Measurements from ENCODE around the gene UBE2G2. TPM values are rescaled to one million over a fixed set of nuclear protein-coding genes. Genes with fewer than 3 reads are reported as not detected.

The UBE2G2 gene
- total and polyA plus RNA-seq, 2 donors (not counting 3 experiments of a cell fraction or from before 2014, with no cell fraction given): 95.0 to 114 TPM

DNA sequence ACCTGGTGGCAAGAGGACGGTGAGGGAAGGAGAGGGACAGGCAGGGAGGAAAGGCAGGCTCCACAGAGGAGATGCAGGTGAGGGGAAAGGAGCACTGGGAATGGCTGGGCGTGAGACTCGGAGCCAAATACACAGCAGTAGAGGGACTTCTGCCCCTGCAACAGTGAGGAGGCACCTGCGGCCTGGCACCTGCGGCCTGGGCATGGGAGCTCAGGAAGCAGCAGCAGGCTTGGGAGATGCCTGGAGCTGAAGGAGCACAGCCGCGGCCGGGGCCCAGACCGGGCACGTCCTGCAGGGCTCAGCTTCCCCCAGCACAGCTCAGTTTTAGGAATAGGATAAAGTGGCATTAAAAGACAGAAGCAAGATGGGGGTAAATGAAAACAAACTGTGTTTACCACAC lies 69.4 kb downstream of the UBE2G2 start:
- Histone ChIP-seq H3K27ac (ENCODE audit: insufficient read depth, low read depth, low read length) (no peak overlapping the region), H3K9me3 (replicated peaks; ENCODE audit: control insufficient read depth, insufficient read depth, low read length) (no peaks in the 10 kb centered on the region), H2AFZ (ENCODE audit: low read depth, low read length) (no peak overlapping the region), H3K4me1 (ENCODE audit: control insufficient read depth, extremely low read depth, insufficient read depth, low read length) (no peaks in the 10 kb centered on the region), H3K79me2 (ENCODE audit: control insufficient read depth, insufficient read depth, low read length) (no peaks in the 10 kb centered on the region), H4K20me1 (replicated peaks; ENCODE audit: control insufficient read depth, extremely low read depth, insufficient read depth, low read length) (no peaks in the 10 kb centered on the region), H3K4me3 (replicated peaks in 1 of 3; ENCODE audit: insufficient read depth in 1 of 3, low read depth in 1 of 3, low read length in 3 of 3) (no peak overlapping the region), H3K4me2 (ENCODE audit: insufficient read depth, low read length) (no peak overlapping the region), H3K9ac (replicated peaks; ENCODE audit: extremely low read depth, insufficient read depth, low read length) (no peak overlapping the region), H3K9me1 (replicated peaks; ENCODE audit: control insufficient read depth, extremely low read depth, insufficient read depth, low read length) (no peaks in the 10 kb centered on the region), H3K36me3 (ENCODE audit: control insufficient read depth in 2 of 2, extremely low read depth in 1 of 2, insufficient read depth in 2 of 2, low read length in 2 of 2) (no peaks in the 10 kb centered on the region), H3K27me3 (ENCODE audit: control insufficient read depth in 2 of 2, insufficient read depth in 2 of 2, low read length in 2 of 2) (peaks cover 2% of the 10 kb centered on the region in 2 experiments)
- DNase-seq (ENCODE audit: low read depth, low spot score) (no peak), FAIRE-seq (no peak)
- BruUV-seq (replicated peaks): no TSS peak
- CTCF ChIA-PET: interaction anchor here (1.2 to 1.3 kb wide), 2 partner anchors 10 to 61 kb away, joined by 4 to 6 read pairs; no protein-coding TSS in a partner anchor
- intact Hi-C loops (cut with micrococcal nuclease): no loop called here
- POLR2A ChIA-PET: no interaction called here
- TF ChIP-seq, protein P1, sequence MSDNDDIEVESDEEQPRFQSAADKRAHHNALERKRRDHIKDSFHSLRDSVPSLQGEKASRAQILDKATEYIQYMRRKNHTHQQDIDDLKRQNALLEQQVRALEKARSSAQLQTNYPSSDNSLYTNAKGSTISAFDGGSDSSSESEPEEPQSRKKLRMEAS (IDR thresholded peaks at IDR 0.05; ENCODE audit: insufficient read depth, insufficient read length): no peak
- TF ChIP-seq GATA2 (IDR thresholded peaks at IDR 0.05; ENCODE audit: insufficient read depth, insufficient read length, low read depth, low read length) (no peak), MYC (IDR thresholded peaks at IDR 0.05; ENCODE audit: low read depth, low read length) (no peak), JUN (IDR thresholded peaks at IDR 0.05; ENCODE audit: borderline replicate concordance, insufficient read depth, insufficient read length, low read depth) (no peak), POLR2A (IDR thresholded peaks at IDR 0.05; ENCODE audit: low read depth, low read length) (no peak), EZH2 (IDR thresholded peaks at IDR 0.05; ENCODE audit: borderline replicate concordance, low read depth, low read length, severe bottlenecking) (no peak), POLR2AphosphoS5 (IDR thresholded peaks at IDR 0.05; ENCODE audit: insufficient read depth, low read depth, low read length) (no peak)
- TF ChIP-seq, protein P2, sequence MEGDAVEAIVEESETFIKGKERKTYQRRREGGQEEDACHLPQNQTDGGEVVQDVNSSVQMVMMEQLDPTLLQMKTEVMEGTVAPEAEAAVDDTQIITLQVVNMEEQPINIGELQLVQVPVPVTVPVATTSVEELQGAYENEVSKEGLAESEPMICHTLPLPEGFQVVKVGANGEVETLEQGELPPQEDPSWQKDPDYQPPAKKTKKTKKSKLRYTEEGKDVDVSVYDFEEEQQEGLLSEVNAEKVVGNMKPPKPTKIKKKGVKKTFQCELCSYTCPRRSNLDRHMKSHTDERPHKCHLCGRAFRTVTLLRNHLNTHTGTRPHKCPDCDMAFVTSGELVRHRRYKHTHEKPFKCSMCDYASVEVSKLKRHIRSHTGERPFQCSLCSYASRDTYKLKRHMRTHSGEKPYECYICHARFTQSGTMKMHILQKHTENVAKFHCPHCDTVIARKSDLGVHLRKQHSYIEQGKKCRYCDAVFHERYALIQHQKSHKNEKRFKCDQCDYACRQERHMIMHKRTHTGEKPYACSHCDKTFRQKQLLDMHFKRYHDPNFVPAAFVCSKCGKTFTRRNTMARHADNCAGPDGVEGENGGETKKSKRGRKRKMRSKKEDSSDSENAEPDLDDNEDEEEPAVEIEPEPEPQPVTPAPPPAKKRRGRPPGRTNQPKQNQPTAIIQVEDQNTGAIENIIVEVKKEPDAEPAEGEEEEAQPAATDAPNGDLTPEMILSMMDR (IDR thresholded peaks at IDR 0.05; ENCODE audit: extremely low read depth in 1 of 2, insufficient read depth in 1 of 2, low read depth in 1 of 2, low read length in 2 of 2): no peak
- dilution Hi-C loops (cut with MboI; ENCODE audit: extremely low pct_ligation_motif_present, low sequenced_read_pairs): no loop called here
